Activated T-helper 17 cell treated with anti-CD3 and anti-CD28 coated beads, Interleukin-2, amount 50 U/mL, for 72 hours (primary cell): ENCODE data around the gene AUTS2. TPM values are rescaled to one million over a fixed set of nuclear protein-coding genes. Genes with fewer than 3 reads are reported as not detected.

ENCODE experiments used
- ATAC-seq: fragments of 150-1000 bp; cut with Tn5 transposase; replicated peaks from 2 replicates; pipeline ENCODE4 v1.10.0; 2021; ENCODE audit warnings: mild to moderate bottlenecking, moderate library complexity
- H3K27ac Mint-ChIP-seq: one replicate; pipeline ENCODE4 v1.8.0; 2022; ENCODE audit warnings: mixed read lengths
- H3K27me3 Mint-ChIP-seq: one replicate; pipeline ENCODE4 v1.8.0; 2022; ENCODE audit warnings: mixed read lengths
- H3K36me3 Mint-ChIP-seq: one replicate; pipeline ENCODE4 v1.8.0; 2022; ENCODE audit warnings: low read depth, mild to moderate bottlenecking, mixed read lengths
- H3K4me1 Mint-ChIP-seq: one replicate; pipeline ENCODE4 v1.8.0; 2022; ENCODE audit warnings: mixed read lengths
- H3K4me3 Mint-ChIP-seq: one replicate; pipeline ENCODE4 v1.8.0; 2022; ENCODE audit warnings: mild to moderate bottlenecking, mixed read lengths
- H3K9me3 Mint-ChIP-seq: one replicate; pipeline ENCODE4 v1.8.0; 2022; ENCODE audit warnings: mixed read lengths
- total RNA-seq, 2 donors: library from RNA; stranded (reverse); gene quantifications; one replicate each; pipeline ENCODE4 v1.2.3, GENCODE V29; 2022

Gene AUTS2
- total RNA-seq, 2 donors from 2014 or later: 20.1 to 39.9 TPM

- Mint-ChIP-seq H3K27me3 (peaks cover 13% of the 10 kb centered on the region), H3K36me3 (no peaks in the 10 kb centered on the region), H3K9me3 (no peaks in the 10 kb centered on the region), H3K4me1 (no peaks in the 10 kb centered on the region), H3K4me3 (no peak overlapping the region), H3K27ac (no peak overlapping the region)
- ATAC-seq: no peak
These were observed 112.6 kb downstream of the AUTS2 start for GRCh38 chr7:69710768-69711438.

GRCh38 chr7:69714886-69715576, 116.8 kb downstream of the AUTS2 start:
- H3K27ac Mint-ChIP-seq: no peak overlapping the region
- no peak for ATAC-seq
- peaks cover 3% of the 10 kb centered on the region for H3K9me3 Mint-ChIP-seq
- H3K36me3 Mint-ChIP-seq: no peaks in the 10 kb centered on the region
- peaks cover 12% of the 10 kb centered on the region for H3K27me3 Mint-ChIP-seq
- no peak overlapping the region for H3K4me3 Mint-ChIP-seq
- no peaks in the 10 kb centered on the region for H3K4me1 Mint-ChIP-seq

GRCh38 chr7:69717221-69717620, 118.9 kb downstream of the AUTS2 start:
- Mint-ChIP-seq H3K4me3 (no peak overlapping the region), H3K27me3 (peaks cover 12% of the 10 kb centered on the region), H3K9me3 (peaks cover 3% of the 10 kb centered on the region), H3K27ac (no peak overlapping the region), H3K36me3 (no peaks in the 10 kb centered on the region), H3K4me1 (no peaks in the 10 kb centered on the region)
- no peak for ATAC-seq

- no peak for ATAC-seq
- H3K27ac Mint-ChIP-seq: no peak overlapping the region
- H3K4me1 Mint-ChIP-seq: no peaks in the 10 kb centered on the region
- peaks cover 12% of the 10 kb centered on the region for H3K27me3 Mint-ChIP-seq
- H3K9me3 Mint-ChIP-seq: peaks cover 3% of the 10 kb centered on the region
- H3K36me3 Mint-ChIP-seq: no peaks in the 10 kb centered on the region
- no peak overlapping the region for H3K4me3 Mint-ChIP-seq
These were observed 121.4 kb downstream of the AUTS2 start for GRCh38 chr7:69719717-69720116.

GRCh38 chr7:69722843-69723242, 124.6 kb downstream of the AUTS2 start:
- Mint-ChIP-seq H3K27ac (no peak overlapping the region), H3K9me3 (peaks cover 5% of the 10 kb centered on the region), H3K4me1 (no peaks in the 10 kb centered on the region), H3K4me3 (no peak overlapping the region), H3K36me3 (no peaks in the 10 kb centered on the region), H3K27me3 (peaks cover 6% of the 10 kb centered on the region)
- no peak for ATAC-seq

GRCh38 chr7:69723663-69724062, 125.4 kb downstream of the AUTS2 start:
- H3K27me3 Mint-ChIP-seq: peaks cover 3% of the 10 kb centered on the region
- H3K27ac Mint-ChIP-seq: no peak overlapping the region
- no peak for ATAC-seq
- no peaks in the 10 kb centered on the region for H3K36me3 Mint-ChIP-seq
- peaks cover 3% of the 10 kb centered on the region for H3K9me3 Mint-ChIP-seq
- no peaks in the 10 kb centered on the region for H3K4me1 Mint-ChIP-seq
- H3K4me3 Mint-ChIP-seq: no peak overlapping the region

GRCh38 chr7:69728304-69728703, 130.0 kb downstream of the AUTS2 start:
- Mint-ChIP-seq H3K9me3 (peaks cover 3% of the 10 kb centered on the region), H3K36me3 (no peaks in the 10 kb centered on the region), H3K4me1 (no peaks in the 10 kb centered on the region), H3K4me3 (no peak overlapping the region), H3K27me3 (peaks cover 7% of the 10 kb centered on the region), H3K27ac (no peak overlapping the region)
- ATAC-seq: no peak

- H3K27ac Mint-ChIP-seq: no peak overlapping the region
- H3K4me3 Mint-ChIP-seq: no peak overlapping the region
- peaks cover 3% of the 10 kb centered on the region for H3K9me3 Mint-ChIP-seq
- no peaks in the 10 kb centered on the region for H3K4me1 Mint-ChIP-seq
- no peak for ATAC-seq
- no peaks in the 10 kb centered on the region for H3K36me3 Mint-ChIP-seq
- H3K27me3 Mint-ChIP-seq: peaks cover 10% of the 10 kb centered on the region
These were observed 133.9 kb downstream of the AUTS2 start for GRCh38 chr7:69732203-69732602.

GRCh38 chr7:69735582-69735981, 137.3 kb downstream of the AUTS2 start:
- H3K36me3 Mint-ChIP-seq: no peaks in the 10 kb centered on the region
- no peak for ATAC-seq
- H3K27me3 Mint-ChIP-seq: peaks cover 9% of the 10 kb centered on the region
- no peaks in the 10 kb centered on the region for H3K9me3 Mint-ChIP-seq
- H3K4me3 Mint-ChIP-seq: no peak overlapping the region
- H3K27ac Mint-ChIP-seq: no peak overlapping the region
- H3K4me1 Mint-ChIP-seq: no peaks in the 10 kb centered on the region

- no peak for ATAC-seq
- H3K27me3 Mint-ChIP-seq: peaks cover 9% of the 10 kb centered on the region
- no peak overlapping the region for H3K27ac Mint-ChIP-seq
- H3K4me1 Mint-ChIP-seq: no peaks in the 10 kb centered on the region
- no peak overlapping the region for H3K4me3 Mint-ChIP-seq
- H3K36me3 Mint-ChIP-seq: no peaks in the 10 kb centered on the region
- H3K9me3 Mint-ChIP-seq: no peaks in the 10 kb centered on the region
These were observed 138.0 kb downstream of the AUTS2 start for GRCh38 chr7:69736126-69736810.

GRCh38 chr7:69738396-69738951, 140.2 kb downstream of the AUTS2 start:
- Mint-ChIP-seq H3K27ac (no peak overlapping the region), H3K36me3 (no peaks in the 10 kb centered on the region), H3K9me3 (no peaks in the 10 kb centered on the region), H3K4me3 (no peak overlapping the region), H3K27me3 (peaks cover 5% of the 10 kb centered on the region), H3K4me1 (no peaks in the 10 kb centered on the region)
- peak; percentile 20 for ATAC-seq

GRCh38 chr7:69739190-69739589, 140.9 kb downstream of the AUTS2 start:
- no peaks in the 10 kb centered on the region for H3K9me3 Mint-ChIP-seq
- peaks cover 3% of the 10 kb centered on the region for H3K27me3 Mint-ChIP-seq
- H3K27ac Mint-ChIP-seq: no peak overlapping the region
- ATAC-seq: peak; percentile 93
- H3K4me1 Mint-ChIP-seq: no peaks in the 10 kb centered on the region
- no peaks in the 10 kb centered on the region for H3K36me3 Mint-ChIP-seq
- H3K4me3 Mint-ChIP-seq: no peak overlapping the region

GRCh38 chr7:69739931-69740431, 141.7 kb downstream of the AUTS2 start:
- Mint-ChIP-seq H3K36me3 (no peaks in the 10 kb centered on the region), H3K4me1 (no peaks in the 10 kb centered on the region), H3K27me3 (peaks cover 3% of the 10 kb centered on the region), H3K9me3 (no peaks in the 10 kb centered on the region), H3K4me3 (no peak overlapping the region), H3K27ac (no peak overlapping the region)
- ATAC-seq: peak; percentile 34

GRCh38 chr7:69742237-69742636, 144.0 kb downstream of the AUTS2 start:
- Mint-ChIP-seq H3K4me1 (no peaks in the 10 kb centered on the region), H3K27me3 (peaks cover 9% of the 10 kb centered on the region), H3K9me3 (no peaks in the 10 kb centered on the region), H3K27ac (no peak overlapping the region), H3K4me3 (no peak overlapping the region), H3K36me3 (no peaks in the 10 kb centered on the region)
- ATAC-seq: no peak
